CD1c-positive myeloid dendritic cell (primary cell): ENCODE measurements around the gene C6orf47.

Source experiments
- DNase-seq: peaks from one replicate; pipeline ENCODE4 v3.0.0-alpha.2; 2016; ENCODE audit errors: extremely low spot score

Gene C6orf47

GRCh38 chr6:31614684-31615578 is 45.6 kb downstream of the C6orf47 start, which contains the start of gene AIF1:
Gene AIF1 (plus strand): TSS chr6:31615234. CDS start chr6:31615330, 96 bp downstream.
- peak; percentile 78 for DNase-seq

GRCh38 chr6:31614075-31614619 is 46.4 kb downstream of the C6orf47 start:
- DNase-seq: peak; percentile 76

- no peak for DNase-seq
Observed at GRCh38 chr6:31610968-31611367, 49.6 kb downstream of the C6orf47 start.

- no peak for DNase-seq
Observed at GRCh38 chr6:31609519-31610406, 50.8 kb downstream of the C6orf47 start.
